Measurements from ENCODE around the gene LY6G6C. TPM values are rescaled to one million over a fixed set of nuclear protein-coding genes. Genes with fewer than 3 reads are reported as not detected.

Gene LY6G6C
- total and polyA plus RNA-seq, 5 donors from 2014 or later, result not detected

DNA sequence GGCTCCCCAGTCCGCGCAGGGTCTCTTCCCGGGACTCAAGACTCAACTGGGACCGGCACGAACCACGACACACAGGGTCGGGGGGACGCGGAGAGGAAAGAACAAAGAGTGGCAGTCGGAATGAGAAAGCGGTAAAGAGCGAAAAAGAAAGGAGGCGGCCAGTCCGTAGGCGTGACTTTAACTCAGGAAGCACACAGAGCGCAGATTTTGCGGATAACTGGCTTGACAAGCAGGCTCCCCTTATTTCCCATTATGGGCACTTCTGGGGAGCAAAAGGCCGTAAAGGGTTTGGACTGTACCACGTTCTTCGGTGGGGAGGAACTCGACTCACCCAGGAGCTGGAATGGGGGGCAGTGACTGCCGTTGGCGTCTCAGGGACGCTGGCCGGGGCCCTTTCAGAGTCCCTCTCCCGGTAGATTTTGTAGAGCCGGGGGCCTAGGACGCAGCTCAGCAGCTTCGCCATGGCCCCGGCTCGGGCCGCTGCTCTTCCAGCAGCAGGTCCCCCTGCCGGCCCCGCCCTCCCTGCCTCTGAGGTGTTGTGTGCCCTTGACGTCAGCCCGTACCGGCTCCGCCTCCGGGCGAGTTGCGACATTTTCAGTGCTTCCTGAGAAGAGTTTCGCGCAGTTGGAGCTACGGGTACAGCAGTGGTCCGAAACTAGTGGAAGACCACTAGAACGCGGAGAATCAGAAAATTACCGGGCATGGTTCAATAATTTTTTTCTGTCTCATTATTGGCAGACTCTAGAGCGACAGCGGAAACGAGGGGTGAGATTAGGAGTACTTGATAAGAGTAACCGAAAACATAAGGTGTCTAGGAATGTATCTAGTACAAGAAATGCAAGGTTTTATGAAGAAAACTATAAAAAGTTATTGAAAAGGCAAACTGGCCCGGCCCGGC lies 18.5 kb downstream of the LY6G6C start, which contains the start of gene ABHD16A:
TSS of gene ABHD16A (minus strand) at position 506 of the 898 bp plus-strand sequence. CDS start at position 463, 43 bp downstream.
- peaks cover under 1 to 45% (median 31%) of the 10 kb centered on the region in 4 donors for H3K4me1 Mint-ChIP-seq

DNA sequence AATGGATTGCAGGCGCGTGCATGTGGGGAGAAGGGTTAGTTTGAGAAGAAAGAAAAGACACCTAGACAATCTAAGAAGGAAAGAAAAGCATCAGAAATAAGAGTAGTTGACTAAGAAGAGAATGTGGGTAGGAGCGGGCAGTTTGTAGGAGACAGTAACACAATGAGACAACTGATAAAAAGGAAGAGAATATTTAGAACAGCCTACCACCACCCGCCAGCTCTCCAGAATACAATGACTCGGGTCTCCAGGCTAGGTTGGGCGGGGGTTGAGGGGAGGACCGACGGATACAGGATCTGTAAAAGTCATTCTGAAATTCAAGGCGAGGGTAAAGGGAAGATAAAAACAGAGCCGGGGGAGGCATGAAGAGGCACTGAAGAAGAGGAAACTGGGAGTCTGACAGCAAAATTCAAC lies 19.1 kb downstream of the LY6G6C start:
- Histone ChIP-seq H3K36me3 (ENCODE audit: control insufficient read depth, insufficient read depth, low read length) (peaks cover 13% of the 10 kb centered on the region), H3K4me1 (ENCODE audit: control insufficient read depth, insufficient read depth, low read length, poor library complexity, severe bottlenecking) (peaks cover 32% of the 10 kb centered on the region), H3K4me3 (ENCODE audit: low read depth, low read length) (peak overlapping the region; percentile 93), H3K27ac (ENCODE audit: insufficient read depth, low read length, poor library complexity, severe bottlenecking) (peak overlapping the region; percentile 98), H3K9me3 (ENCODE audit: control insufficient read depth in 2 of 2, low read length in 2 of 2) (no peaks in the 10 kb centered on the region), H3K27me3 (ENCODE audit: control insufficient read depth, insufficient read depth, low read length) (no peaks in the 10 kb centered on the region)
- no peak for DNase-seq
- Mint-ChIP-seq H3K9me3 (no peaks in the 10 kb centered on the region), H3K36me3 (peaks cover 14% of the 10 kb centered on the region), H3K4me1 (peaks cover 5 to 52% (median 37%) of the 10 kb centered on the region in 4 donors), H3K4me3 (peak overlapping the region; percentile 84 to 100 (median 98)), H3K27ac (peak overlapping the region; percentile 98 to 99 (median 98)), H3K27me3 (peaks cover 6% of the 10 kb centered on the region)
- no peak for ATAC-seq (ENCODE audit: low read depth in 2 of 2)

More for the DNA sequence above, 18.5 kb downstream of the LY6G6C start, which contains the start of gene ABHD16A:
- no peaks in the 10 kb centered on the region for H3K9me3 ChIP-seq (ENCODE audit: control insufficient read depth in 2 of 2, low read length in 2 of 2)
- H3K36me3 ChIP-seq (ENCODE audit: control insufficient read depth, insufficient read depth, low read length), result peaks cover 10% of the 10 kb centered on the region
- no peaks in the 10 kb centered on the region for H3K27me3 ChIP-seq (ENCODE audit: control insufficient read depth, insufficient read depth, low read length)
- H3K4me3 ChIP-seq (ENCODE audit: low read depth, low read length), result peak within 1 kb of the TSS; percentile 93
- peak within 1 kb of the TSS; percentile 98 to 99 (median 98) for H3K27ac Mint-ChIP-seq
- DNase-seq (peak; percentile 95 to 99 (median 97)), ATAC-seq (ENCODE audit: low read depth in 2 of 2) (peak; percentile 94 to 97)
- H3K27ac ChIP-seq (ENCODE audit: insufficient read depth, low read length, poor library complexity, severe bottlenecking), result peak within 1 kb of the TSS; percentile 98
- H3K4me3 Mint-ChIP-seq, result peak within 1 kb of the TSS; percentile 84 to 100 (median 98)
- H3K4me1 ChIP-seq (ENCODE audit: control insufficient read depth, insufficient read depth, low read length, poor library complexity, severe bottlenecking), result peaks cover 32% of the 10 kb centered on the region
- H3K9me3 Mint-ChIP-seq, result no peaks in the 10 kb centered on the region
- H3K27me3 Mint-ChIP-seq, result peaks cover 6% of the 10 kb centered on the region
- peaks cover 7% of the 10 kb centered on the region for H3K36me3 Mint-ChIP-seq

DNA sequence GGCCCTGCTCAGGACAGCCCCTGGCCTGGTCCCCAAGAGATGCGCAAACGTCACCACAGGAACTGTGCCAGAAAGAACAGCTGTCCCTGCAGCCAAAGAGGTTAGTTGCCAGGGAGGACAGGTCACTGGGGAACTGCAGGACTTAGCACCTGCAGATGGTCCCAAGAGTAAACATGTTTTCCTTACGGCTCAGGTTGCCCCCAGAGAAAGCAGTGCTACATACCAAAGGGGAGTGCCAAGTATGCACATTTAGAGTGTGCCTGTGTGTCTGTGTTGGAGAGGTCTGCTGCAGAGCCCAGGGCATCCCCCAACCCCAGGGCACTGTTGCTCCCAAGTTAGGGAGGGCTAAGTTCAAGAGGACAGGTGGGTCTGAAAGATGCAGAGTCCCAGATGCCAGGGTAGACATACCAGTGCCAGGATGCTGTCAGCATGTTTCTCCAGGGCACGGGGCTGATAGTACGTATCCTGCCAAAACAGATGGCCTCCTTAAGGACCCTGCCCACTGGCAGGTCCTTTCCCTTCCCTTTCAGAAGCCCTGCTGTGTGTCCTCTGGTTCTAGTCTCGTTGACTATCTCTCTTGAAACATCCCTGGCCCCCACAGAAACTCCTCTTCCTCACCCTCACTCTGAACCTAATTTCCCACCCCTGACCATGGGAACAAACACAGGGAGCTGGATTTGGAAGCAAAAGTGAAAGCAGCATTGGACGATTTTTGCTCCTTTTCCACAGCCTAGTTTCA lies 19.7 kb downstream of the LY6G6C start:
- H3K27ac Mint-ChIP-seq, result peak overlapping the region; percentile 98 to 99 (median 98)
- Histone ChIP-seq H3K9me3 (ENCODE audit: control insufficient read depth in 2 of 2, low read length in 2 of 2) (no peaks in the 10 kb centered on the region), H3K4me3 (ENCODE audit: low read depth, low read length) (peak overlapping the region; percentile 93), H3K27me3 (ENCODE audit: control insufficient read depth, insufficient read depth, low read length) (no peaks in the 10 kb centered on the region), H3K4me1 (ENCODE audit: control insufficient read depth, insufficient read depth, low read length, poor library complexity, severe bottlenecking) (peaks cover 32% of the 10 kb centered on the region), H3K27ac (ENCODE audit: insufficient read depth, low read length, poor library complexity, severe bottlenecking) (peak overlapping the region; percentile 98), H3K36me3 (ENCODE audit: control insufficient read depth, insufficient read depth, low read length) (peaks cover 14% of the 10 kb centered on the region)
- DNase-seq, result peak in 1 of 3 donors; percentile 20
- H3K4me1 Mint-ChIP-seq, result peaks cover 5 to 57% (median 39%) of the 10 kb centered on the region in 4 donors
- H3K27me3 Mint-ChIP-seq, result peaks cover 6% of the 10 kb centered on the region
- no peak for ATAC-seq (ENCODE audit: low read depth in 2 of 2)
- H3K4me3 Mint-ChIP-seq, result peak overlapping the region; percentile 84 to 100 (median 98)
- H3K9me3 Mint-ChIP-seq, result no peaks in the 10 kb centered on the region
- peaks cover 20% of the 10 kb centered on the region for H3K36me3 Mint-ChIP-seq

DNA sequence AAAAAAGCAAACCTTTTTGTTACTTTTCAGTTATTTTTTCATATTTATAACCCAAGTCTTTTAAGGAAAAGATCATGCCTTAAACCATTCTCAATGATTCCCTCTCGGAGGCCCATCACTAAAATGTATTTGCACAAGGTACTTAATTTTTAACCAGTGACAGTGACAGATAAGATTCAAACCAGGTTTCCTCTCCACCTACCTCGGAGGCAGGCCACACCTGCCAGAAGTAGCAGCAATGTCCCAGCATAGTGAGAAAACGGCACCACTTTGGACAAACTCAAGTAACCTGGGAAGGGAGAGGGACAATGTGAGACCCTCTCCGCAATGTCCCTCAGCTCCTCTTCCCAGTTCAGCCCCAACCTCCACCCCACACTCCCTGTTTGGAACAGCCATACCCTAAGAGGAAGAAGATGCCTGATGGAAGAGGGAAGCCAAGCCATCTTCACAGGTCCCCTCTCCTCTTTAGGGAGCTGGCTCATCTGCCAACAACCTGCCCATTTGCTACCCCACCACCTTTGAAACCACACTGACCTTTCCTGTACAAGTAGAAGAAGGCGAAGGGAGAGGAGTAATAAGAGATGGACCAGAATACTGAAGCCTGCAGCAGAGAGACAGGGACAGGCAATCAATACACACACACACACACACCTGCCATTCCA lies 20.7 kb downstream of the LY6G6C start:
- Histone ChIP-seq H3K4me1 (ENCODE audit: control insufficient read depth, insufficient read depth, low read length, poor library complexity, severe bottlenecking) (peaks cover 32% of the 10 kb centered on the region), H3K27ac (ENCODE audit: insufficient read depth, low read length, poor library complexity, severe bottlenecking) (no peak overlapping the region), H3K27me3 (ENCODE audit: control insufficient read depth, insufficient read depth, low read length) (no peaks in the 10 kb centered on the region), H3K36me3 (ENCODE audit: control insufficient read depth, insufficient read depth, low read length) (peaks cover 19% of the 10 kb centered on the region), H3K9me3 (ENCODE audit: control insufficient read depth in 2 of 2, low read length in 2 of 2) (no peaks in the 10 kb centered on the region), H3K4me3 (ENCODE audit: low read depth, low read length) (peak overlapping the region; percentile 48)
- no peak for DNase-seq
- peaks cover 21% of the 10 kb centered on the region for H3K36me3 Mint-ChIP-seq
- no peak for ATAC-seq (ENCODE audit: low read depth in 2 of 2)
- H3K4me3 Mint-ChIP-seq, result peak overlapping the region; percentile 84 to 100 (median 98)
- peak overlapping the region; percentile 49 to 98 (median 98) for H3K27ac Mint-ChIP-seq
- H3K27me3 Mint-ChIP-seq, result peaks cover 6% of the 10 kb centered on the region
- H3K4me1 Mint-ChIP-seq, result peaks cover 5 to 57% (median 39%) of the 10 kb centered on the region in 4 donors
- H3K9me3 Mint-ChIP-seq, result no peaks in the 10 kb centered on the region

DNA sequence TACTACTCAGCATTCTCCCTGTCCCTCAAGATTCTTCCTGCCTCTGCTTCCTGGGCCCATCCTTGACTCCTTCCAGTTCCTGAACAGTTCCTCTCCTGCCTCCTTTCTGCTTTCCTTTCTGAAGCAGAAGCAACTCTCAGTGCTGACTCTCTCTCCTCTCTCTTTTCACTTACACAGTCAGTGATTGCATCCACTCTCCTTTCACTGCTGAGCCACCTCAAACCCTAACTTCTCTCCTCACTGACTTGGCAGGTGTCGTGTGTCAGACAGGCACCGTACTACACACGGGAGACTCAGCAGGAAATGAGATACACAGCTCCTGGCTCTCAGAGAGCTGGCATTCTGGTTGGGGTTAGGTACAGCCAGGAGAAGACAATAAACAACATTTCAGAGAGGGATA lies 24.0 kb downstream of the LY6G6C start:
- peaks cover 2% of the 10 kb centered on the region for H3K27me3 Mint-ChIP-seq
- H3K9me3 Mint-ChIP-seq, result no peaks in the 10 kb centered on the region
- no peaks in the 10 kb centered on the region for H3K9me3 ChIP-seq (ENCODE audit: control insufficient read depth in 2 of 2, low read length in 2 of 2)
- no peak overlapping the region for H3K27ac ChIP-seq (ENCODE audit: insufficient read depth, low read length, poor library complexity, severe bottlenecking)
- no peaks in the 10 kb centered on the region for H3K27me3 ChIP-seq (ENCODE audit: control insufficient read depth, insufficient read depth, low read length)
- peaks cover 5 to 45% (median 33%) of the 10 kb centered on the region in 4 donors for H3K4me1 Mint-ChIP-seq
- H3K4me1 ChIP-seq (ENCODE audit: control insufficient read depth, insufficient read depth, low read length, poor library complexity, severe bottlenecking), result peaks cover 22% of the 10 kb centered on the region
- H3K4me3 Mint-ChIP-seq, result no peak overlapping the region
- H3K36me3 ChIP-seq (ENCODE audit: control insufficient read depth, insufficient read depth, low read length), result peaks cover 42% of the 10 kb centered on the region
- ATAC-seq (ENCODE audit: low read depth in 2 of 2), result no peak
- DNase-seq, result peak in 1 of 3 donors; percentile 10
- H3K4me3 ChIP-seq (ENCODE audit: low read depth, low read length), result no peak overlapping the region
- H3K27ac Mint-ChIP-seq, result peak overlapping the region; percentile 37 to 79 (median 38)
- H3K36me3 Mint-ChIP-seq, result peaks cover 30% of the 10 kb centered on the region

DNA sequence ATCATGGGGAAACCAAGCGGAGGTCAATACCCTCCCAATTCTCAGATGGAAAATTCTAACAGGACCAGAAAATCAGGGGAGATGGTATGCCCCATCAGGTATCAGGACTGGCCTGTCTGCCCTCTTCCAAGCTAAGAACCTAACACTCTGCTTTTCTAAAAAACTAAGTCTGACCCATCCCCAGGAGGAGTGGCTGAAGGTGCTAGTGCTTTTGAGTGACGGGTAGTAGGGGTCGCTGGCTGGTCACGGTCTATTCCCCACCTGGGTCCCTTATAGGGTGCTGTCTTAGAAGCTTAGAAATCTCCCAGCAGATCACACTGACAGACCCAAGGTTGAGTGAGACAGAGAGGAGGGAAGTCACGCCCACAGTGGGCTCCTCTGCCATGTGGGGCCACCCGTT lies 28.0 kb downstream of the LY6G6C start:
- no peak overlapping the region for H3K4me3 ChIP-seq (ENCODE audit: low read depth, low read length)
- peaks cover 67% of the 10 kb centered on the region for H3K36me3 ChIP-seq (ENCODE audit: control insufficient read depth, insufficient read depth, low read length)
- no peak for ATAC-seq (ENCODE audit: low read depth in 2 of 2)
- DNase-seq, result no peak
- H3K27ac Mint-ChIP-seq, result peak overlapping the region in 1 of 3 donors; percentile 6
- no peaks in the 10 kb centered on the region for H3K27me3 Mint-ChIP-seq
- peaks cover 5 to 16% (median 9%) of the 10 kb centered on the region in 4 donors for H3K4me1 Mint-ChIP-seq
- H3K27ac ChIP-seq (ENCODE audit: insufficient read depth, low read length, poor library complexity, severe bottlenecking), result no peak overlapping the region
- H3K4me3 Mint-ChIP-seq, result no peak overlapping the region
- H3K9me3 Mint-ChIP-seq, result no peaks in the 10 kb centered on the region
- peaks cover 40% of the 10 kb centered on the region for H3K36me3 Mint-ChIP-seq
- H3K9me3 ChIP-seq (ENCODE audit: control insufficient read depth in 2 of 2, low read length in 2 of 2), result no peaks in the 10 kb centered on the region
- H3K4me1 ChIP-seq (ENCODE audit: control insufficient read depth, insufficient read depth, low read length, poor library complexity, severe bottlenecking), result no peaks in the 10 kb centered on the region
- no peaks in the 10 kb centered on the region for H3K27me3 ChIP-seq (ENCODE audit: control insufficient read depth, insufficient read depth, low read length)

DNA sequence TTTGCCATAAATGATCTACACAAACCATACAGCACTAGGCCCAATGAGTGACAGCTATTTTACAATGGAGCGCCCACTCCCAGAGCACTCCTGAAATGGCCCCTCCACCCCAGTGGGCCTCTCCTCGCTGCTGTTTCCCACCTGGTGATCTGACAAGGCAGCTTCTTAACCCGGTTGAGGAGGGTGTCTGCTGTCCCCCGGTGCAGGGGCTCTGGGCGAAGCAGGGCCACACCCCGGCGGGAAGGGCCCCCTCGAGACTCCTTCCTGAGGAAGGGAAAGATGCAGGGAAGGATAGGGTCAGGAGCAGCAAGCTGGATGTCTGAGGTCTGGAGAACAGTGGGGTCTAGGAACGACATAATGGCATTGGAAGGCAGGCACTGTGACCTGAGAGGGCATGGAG lies 28.7 kb downstream of the LY6G6C start:
- DNase-seq, result no peak
- Histone ChIP-seq H3K27ac (ENCODE audit: insufficient read depth, low read length, poor library complexity, severe bottlenecking) (no peak overlapping the region), H3K4me1 (ENCODE audit: control insufficient read depth, insufficient read depth, low read length, poor library complexity, severe bottlenecking) (no peaks in the 10 kb centered on the region), H3K9me3 (ENCODE audit: control insufficient read depth in 2 of 2, low read length in 2 of 2) (no peaks in the 10 kb centered on the region), H3K36me3 (ENCODE audit: control insufficient read depth, insufficient read depth, low read length) (peaks cover 72% of the 10 kb centered on the region), H3K4me3 (ENCODE audit: low read depth, low read length) (no peak overlapping the region), H3K27me3 (ENCODE audit: control insufficient read depth, insufficient read depth, low read length) (no peaks in the 10 kb centered on the region)
- no peak overlapping the region for H3K4me3 Mint-ChIP-seq
- peak overlapping the region in 1 of 3 donors; percentile 36 for H3K27ac Mint-ChIP-seq
- no peaks in the 10 kb centered on the region for H3K27me3 Mint-ChIP-seq
- H3K9me3 Mint-ChIP-seq, result no peaks in the 10 kb centered on the region
- H3K36me3 Mint-ChIP-seq, result peaks cover 41% of the 10 kb centered on the region
- ATAC-seq (ENCODE audit: low read depth in 2 of 2), result no peak
- H3K4me1 Mint-ChIP-seq, result peaks cover 3 to 13% (median 7%) of the 10 kb centered on the region in 4 donors
